Dendritic cell treated with granulocyte-macrophage colony-stimulating factor and Interleukin-4, amounts not matched to agents 40 ng/mL and 50 ng/mL, for 4 days (primary cell): Measurements from ENCODE around the gene PRPF6.
A peak's percentile ranks its signal among the peaks of the same experiment; 100 is the strongest.

ENCODE experiments used
- H3K27ac Mint-ChIP-seq: one replicate; pipeline ENCODE4 v1.8.0; 2022; ENCODE audit warnings: mild to moderate bottlenecking, mixed read lengths
- H3K27me3 Mint-ChIP-seq: one replicate; pipeline ENCODE4 v1.8.0; 2022; ENCODE audit warnings: mild to moderate bottlenecking, mixed read lengths
- H3K36me3 Mint-ChIP-seq: one replicate; pipeline ENCODE4 v1.8.0; 2022; ENCODE audit warnings: low read depth, mixed read lengths
- H3K4me1 Mint-ChIP-seq: one replicate; pipeline ENCODE4 v1.8.0; 2022; ENCODE audit warnings: low read depth, mixed read lengths
- H3K4me3 Mint-ChIP-seq: one replicate; pipeline ENCODE4 v1.8.0; 2022; ENCODE audit warnings: mild to moderate bottlenecking, moderate library complexity, mixed read lengths
- H3K9me3 Mint-ChIP-seq: one replicate; pipeline ENCODE4 v1.8.0; 2022; ENCODE audit warnings: mixed read lengths
- intact Hi-C: fragments of 100-400 bp; cut with micrococcal nuclease; formaldehyde crosslinking; loops from one replicate; pipeline ENCODE4 v1.15.0; 2022

PRPF6 gene

GRCh38 chr20:64071341-64072332 lies 90.7 kb downstream of the PRPF6 start:
- Mint-ChIP-seq H3K4me1 (peaks cover 73% of the 10 kb centered on the region), H3K27me3 (peaks cover 17% of the 10 kb centered on the region), H3K4me3 (no peak overlapping the region), H3K36me3 (peaks cover 53% of the 10 kb centered on the region), H3K9me3 (no peaks in the 10 kb centered on the region), H3K27ac (peak overlapping the region; percentile 14)
- intact Hi-C loops: no loop called here

- Mint-ChIP-seq H3K36me3 (peaks cover 62% of the 10 kb centered on the region), H3K4me1 (peaks cover 65% of the 10 kb centered on the region), H3K9me3 (no peaks in the 10 kb centered on the region), H3K27me3 (peaks cover 13% of the 10 kb centered on the region), H3K4me3 (no peak overlapping the region), H3K27ac (peak overlapping the region; percentile 23)
- intact Hi-C loops: no loop called here
Observed at GRCh38 chr20:64072498-64073063, 91.6 kb downstream of the PRPF6 start.

- no peak overlapping the region for H3K27ac Mint-ChIP-seq
- H3K4me1 Mint-ChIP-seq: peaks cover 65% of the 10 kb centered on the region
- H3K36me3 Mint-ChIP-seq: peaks cover 73% of the 10 kb centered on the region
- H3K4me3 Mint-ChIP-seq: no peak overlapping the region
- H3K9me3 Mint-ChIP-seq: no peaks in the 10 kb centered on the region
- intact Hi-C loops: no loop called here
- peaks cover 5% of the 10 kb centered on the region for H3K27me3 Mint-ChIP-seq
Observed at GRCh38 chr20:64073476-64074183, 92.7 kb downstream of the PRPF6 start.

- intact Hi-C loops: no loop called here
Observed at GRCh38 chr20:64074184-64074789, 93.4 kb downstream of the PRPF6 start.

GRCh38 chr20:64074963-64075362 lies 94.0 kb downstream of the PRPF6 start:
- peaks cover 81% of the 10 kb centered on the region for H3K36me3 Mint-ChIP-seq
- peak overlapping the region; percentile 2 for H3K4me3 Mint-ChIP-seq
- H3K9me3 Mint-ChIP-seq: no peaks in the 10 kb centered on the region
- intact Hi-C loops: no loop called here
- H3K27me3 Mint-ChIP-seq: no peaks in the 10 kb centered on the region
- no peak overlapping the region for H3K27ac Mint-ChIP-seq
- H3K4me1 Mint-ChIP-seq: peaks cover 69% of the 10 kb centered on the region

More at GRCh38 chr20:64074184-64074789, 93.4 kb downstream of the PRPF6 start:
- no peaks in the 10 kb centered on the region for H3K9me3 Mint-ChIP-seq
- H3K27me3 Mint-ChIP-seq: no peaks in the 10 kb centered on the region
- no peak overlapping the region for H3K27ac Mint-ChIP-seq
- peaks cover 79% of the 10 kb centered on the region for H3K36me3 Mint-ChIP-seq
- H3K4me1 Mint-ChIP-seq: peaks cover 68% of the 10 kb centered on the region
- no peak overlapping the region for H3K4me3 Mint-ChIP-seq

- peaks cover 87% of the 10 kb centered on the region for H3K36me3 Mint-ChIP-seq
- H3K9me3 Mint-ChIP-seq: no peaks in the 10 kb centered on the region
- intact Hi-C loops: no loop called here
- H3K4me1 Mint-ChIP-seq: peaks cover 74% of the 10 kb centered on the region
- peak overlapping the region; percentile 98 for H3K4me3 Mint-ChIP-seq
- H3K27me3 Mint-ChIP-seq: no peaks in the 10 kb centered on the region
- H3K27ac Mint-ChIP-seq: peak overlapping the region; percentile 92
Observed at GRCh38 chr20:64075556-64075955, 94.6 kb downstream of the PRPF6 start.

GRCh38 chr20:64076061-64076997 lies 95.4 kb downstream of the PRPF6 start:
- H3K9me3 Mint-ChIP-seq: no peaks in the 10 kb centered on the region
- peaks cover 89% of the 10 kb centered on the region for H3K36me3 Mint-ChIP-seq
- peaks cover 74% of the 10 kb centered on the region for H3K4me1 Mint-ChIP-seq
- peak overlapping the region; percentile 98 for H3K4me3 Mint-ChIP-seq
- H3K27me3 Mint-ChIP-seq: no peaks in the 10 kb centered on the region
- H3K27ac Mint-ChIP-seq: peak overlapping the region; percentile 92
- intact Hi-C loops: no loop called here

- Mint-ChIP-seq H3K9me3 (no peaks in the 10 kb centered on the region), H3K4me3 (peak overlapping the region; percentile 98), H3K36me3 (peaks cover 82% of the 10 kb centered on the region), H3K4me1 (peaks cover 76% of the 10 kb centered on the region), H3K27me3 (no peaks in the 10 kb centered on the region), H3K27ac (peak overlapping the region; percentile 92)
- intact Hi-C loops: no loop called here
Observed at GRCh38 chr20:64077094-64077493, 96.2 kb downstream of the PRPF6 start.

GRCh38 chr20:64077541-64077875 lies 96.6 kb downstream of the PRPF6 start:
- Mint-ChIP-seq H3K4me3 (peak overlapping the region; percentile 98), H3K27me3 (no peaks in the 10 kb centered on the region), H3K36me3 (peaks cover 77% of the 10 kb centered on the region), H3K4me1 (peaks cover 76% of the 10 kb centered on the region), H3K27ac (peak overlapping the region; percentile 92), H3K9me3 (no peaks in the 10 kb centered on the region)
- intact Hi-C loops: no loop called here

GRCh38 chr20:64077876-64078551 lies 97.1 kb downstream of the PRPF6 start:
- peak overlapping the region; percentile 92 for H3K27ac Mint-ChIP-seq
- H3K36me3 Mint-ChIP-seq: peaks cover 72% of the 10 kb centered on the region
- no peaks in the 10 kb centered on the region for H3K9me3 Mint-ChIP-seq
- no peaks in the 10 kb centered on the region for H3K27me3 Mint-ChIP-seq
- intact Hi-C loops: no loop called here
- H3K4me1 Mint-ChIP-seq: peaks cover 80% of the 10 kb centered on the region
- peak overlapping the region; percentile 98 for H3K4me3 Mint-ChIP-seq

GRCh38 chr20:64078934-64079272 lies 98.0 kb downstream of the PRPF6 start:
- no peaks in the 10 kb centered on the region for H3K9me3 Mint-ChIP-seq
- H3K4me3 Mint-ChIP-seq: peak overlapping the region; percentile 98
- intact Hi-C loops: no loop called here
- no peaks in the 10 kb centered on the region for H3K27me3 Mint-ChIP-seq
- H3K27ac Mint-ChIP-seq: peak overlapping the region; percentile 92
- peaks cover 75% of the 10 kb centered on the region for H3K4me1 Mint-ChIP-seq
- H3K36me3 Mint-ChIP-seq: peaks cover 64% of the 10 kb centered on the region

- peak within 1 kb of the TSS; percentile 98 for H3K4me3 Mint-ChIP-seq
Observed at GRCh38 chr20:64079273-64080012, 98.5 kb downstream of the PRPF6 start, which contains the start of gene RGS19. Gene RGS19 (minus strand): TSS chr20:64079518. CDS start chr20:64076886, 2,632 bp downstream.

More at GRCh38 chr20:64079273-64080012, 98.5 kb downstream of the PRPF6 start, which contains the start of gene RGS19:
- Mint-ChIP-seq H3K27ac (peak within 1 kb of the TSS; percentile 92), H3K36me3 (peaks cover 58% of the 10 kb centered on the region), H3K27me3 (peaks cover 3% of the 10 kb centered on the region), H3K9me3 (no peaks in the 10 kb centered on the region), H3K4me1 (peaks cover 74% of the 10 kb centered on the region)
- intact Hi-C loops: no loop called here
